ENCODE measurements around the gene CLCN2.
A peak's percentile ranks its signal among the peaks of the same experiment; 100 is the strongest.
"Not testable (repeated sequence)": the region's sequence is repeated elsewhere in the genome, so short reads cannot be mapped to it uniquely, and the experiment has no call there.

CLCN2 gene

DNA sequence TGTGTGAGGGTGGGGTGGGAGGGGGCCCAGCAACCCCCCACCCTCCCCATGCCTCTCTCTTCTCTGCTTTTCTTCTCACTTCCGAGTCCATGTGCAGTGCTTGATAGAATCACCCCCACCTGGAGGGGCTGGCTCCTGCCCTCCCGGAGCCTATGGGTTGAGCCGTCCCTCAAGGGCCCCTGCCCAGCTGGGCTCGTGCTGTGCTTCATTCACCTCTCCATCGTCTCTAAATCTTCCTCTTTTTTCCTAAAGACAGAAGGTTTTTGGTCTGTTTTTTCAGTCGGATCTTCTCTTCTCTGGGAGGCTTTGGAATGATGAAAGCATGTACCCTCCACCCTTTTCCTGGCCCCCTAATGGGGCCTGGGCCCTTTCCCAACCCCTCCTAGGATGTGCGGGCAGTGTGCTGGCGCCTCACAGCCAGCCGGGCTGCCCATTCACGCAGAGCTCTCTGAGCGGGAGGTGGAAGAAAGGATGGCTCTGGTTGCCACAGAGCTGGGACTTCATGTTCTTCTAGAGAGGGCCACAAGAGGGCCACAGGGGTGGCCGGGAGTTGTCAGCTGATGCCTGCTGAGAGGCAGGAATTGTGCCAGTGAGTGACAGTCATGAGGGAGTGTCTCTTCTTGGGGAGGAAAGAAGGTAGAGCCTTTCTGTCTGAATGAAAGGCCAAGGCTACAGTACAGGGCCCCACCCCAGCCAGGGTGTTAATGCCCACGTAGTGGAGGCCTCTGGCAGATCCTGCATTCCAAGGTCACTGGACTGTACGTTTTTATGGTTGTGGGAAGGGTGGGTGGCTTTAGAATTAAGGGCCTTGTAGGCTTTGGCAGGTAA, 15.9 kb downstream of the CLCN2 start:
- Histone ChIP-seq H3K27me3 (ENCODE audit: control insufficient read depth, insufficient read depth, low read length) (no peaks in the 10 kb centered on the region), H3K9me3 (ENCODE audit: control insufficient read depth, insufficient read depth, low read length) (no peaks in the 10 kb centered on the region), H3K36me3 (ENCODE audit: control insufficient read depth, insufficient read depth, low read length) (peaks cover 12% of the 10 kb centered on the region), H3K4me3 (ENCODE audit: low read depth, low read length) (no peak overlapping the region), H3K4me1 (ENCODE audit: control insufficient read depth, insufficient read depth, low read length) (peaks cover 2% of the 10 kb centered on the region), H3K9ac (ENCODE audit: low read depth, low read length) (no peak overlapping the region)

- no peak overlapping the region for H3K9ac ChIP-seq (ENCODE audit: low read depth, low read length)
- no peaks in the 10 kb centered on the region for H3K9me3 ChIP-seq (ENCODE audit: control insufficient read depth, insufficient read depth, low read length)
- H3K4me1 ChIP-seq (ENCODE audit: control insufficient read depth, insufficient read depth, low read length), result peaks cover 2% of the 10 kb centered on the region
- H3K36me3 ChIP-seq (ENCODE audit: control insufficient read depth, insufficient read depth, low read length), result peaks cover 12% of the 10 kb centered on the region
- H3K4me3 ChIP-seq (ENCODE audit: low read depth, low read length), result no peak overlapping the region
- no peaks in the 10 kb centered on the region for H3K27me3 ChIP-seq (ENCODE audit: control insufficient read depth, insufficient read depth, low read length)
Measured at GRCh38 chr3:184344579-184345316, 16.7 kb downstream of the CLCN2 start.

DNA sequence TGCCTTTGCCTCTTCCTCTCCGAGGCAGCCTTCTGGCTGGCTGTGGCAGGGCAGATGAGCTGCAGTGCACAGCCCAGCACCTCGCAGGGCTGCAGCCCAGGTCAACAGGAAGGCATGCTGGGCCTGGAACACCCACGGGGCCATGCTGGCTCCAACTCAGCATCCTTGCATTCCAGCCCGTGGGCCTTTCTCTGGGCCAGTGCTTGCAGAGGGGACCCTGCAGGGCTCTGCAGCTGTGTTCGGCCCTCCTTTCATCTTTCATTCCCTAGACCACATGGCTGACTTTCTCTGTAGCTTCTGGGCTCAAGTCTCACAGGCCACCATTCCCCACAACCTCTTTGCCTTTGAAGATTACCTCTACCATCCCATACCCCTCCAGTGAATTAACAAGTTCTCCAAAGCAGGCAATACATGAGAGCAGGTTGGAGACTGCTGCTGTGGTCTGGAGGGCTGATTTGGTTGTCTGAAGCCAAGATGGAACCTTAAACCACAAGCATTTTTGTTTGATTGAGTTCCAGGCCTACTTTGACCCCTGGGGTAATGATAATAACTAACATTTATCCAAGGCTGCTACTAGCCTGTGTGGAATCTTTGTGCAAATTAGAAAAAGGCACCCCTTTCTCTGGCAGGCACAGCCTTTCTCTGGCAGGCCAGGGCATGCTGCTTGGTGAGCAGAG, 18.1 kb downstream of the CLCN2 start:
- Histone ChIP-seq H3K4me1 (ENCODE audit: control insufficient read depth, insufficient read depth, low read length) (peaks cover 2% of the 10 kb centered on the region), H3K36me3 (ENCODE audit: control insufficient read depth, insufficient read depth, low read length) (peaks cover 12% of the 10 kb centered on the region), H3K9ac (ENCODE audit: low read depth, low read length) (no peak overlapping the region), H3K9me3 (ENCODE audit: control insufficient read depth, insufficient read depth, low read length) (no peaks in the 10 kb centered on the region), H3K4me3 (ENCODE audit: low read depth, low read length) (no peak overlapping the region), H3K27me3 (ENCODE audit: control insufficient read depth, insufficient read depth, low read length) (no peaks in the 10 kb centered on the region)

DNA sequence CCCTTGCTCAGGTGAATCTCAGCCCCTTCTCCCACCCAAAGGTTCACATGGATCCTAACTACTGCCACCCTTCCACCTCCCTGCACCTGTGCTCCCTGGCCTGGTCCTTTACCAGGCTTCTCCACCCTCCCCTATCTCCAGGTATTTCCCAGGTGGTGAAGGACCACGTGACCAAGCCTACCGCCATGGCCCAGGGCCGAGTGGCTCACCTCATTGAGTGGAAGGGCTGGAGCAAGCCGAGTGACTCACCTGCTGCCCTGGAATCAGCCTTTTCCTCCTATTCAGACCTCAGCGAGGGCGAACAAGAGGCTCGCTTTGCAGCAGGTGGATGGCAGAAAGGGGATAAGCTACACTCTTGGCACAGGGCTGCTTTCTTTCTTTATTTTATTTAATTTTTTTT, 19.5 kb downstream of the CLCN2 start:
- Histone ChIP-seq H3K4me1 (ENCODE audit: control insufficient read depth, insufficient read depth, low read length) (peaks cover 4% of the 10 kb centered on the region), H3K27me3 (ENCODE audit: control insufficient read depth, insufficient read depth, low read length) (no peaks in the 10 kb centered on the region), H3K4me3 (ENCODE audit: low read depth, low read length) (no peak overlapping the region), H3K9ac (ENCODE audit: low read depth, low read length) (no peak overlapping the region), H3K36me3 (ENCODE audit: control insufficient read depth, insufficient read depth, low read length) (peaks cover 12% of the 10 kb centered on the region), H3K9me3 (ENCODE audit: control insufficient read depth, insufficient read depth, low read length) (no peaks in the 10 kb centered on the region)

DNA sequence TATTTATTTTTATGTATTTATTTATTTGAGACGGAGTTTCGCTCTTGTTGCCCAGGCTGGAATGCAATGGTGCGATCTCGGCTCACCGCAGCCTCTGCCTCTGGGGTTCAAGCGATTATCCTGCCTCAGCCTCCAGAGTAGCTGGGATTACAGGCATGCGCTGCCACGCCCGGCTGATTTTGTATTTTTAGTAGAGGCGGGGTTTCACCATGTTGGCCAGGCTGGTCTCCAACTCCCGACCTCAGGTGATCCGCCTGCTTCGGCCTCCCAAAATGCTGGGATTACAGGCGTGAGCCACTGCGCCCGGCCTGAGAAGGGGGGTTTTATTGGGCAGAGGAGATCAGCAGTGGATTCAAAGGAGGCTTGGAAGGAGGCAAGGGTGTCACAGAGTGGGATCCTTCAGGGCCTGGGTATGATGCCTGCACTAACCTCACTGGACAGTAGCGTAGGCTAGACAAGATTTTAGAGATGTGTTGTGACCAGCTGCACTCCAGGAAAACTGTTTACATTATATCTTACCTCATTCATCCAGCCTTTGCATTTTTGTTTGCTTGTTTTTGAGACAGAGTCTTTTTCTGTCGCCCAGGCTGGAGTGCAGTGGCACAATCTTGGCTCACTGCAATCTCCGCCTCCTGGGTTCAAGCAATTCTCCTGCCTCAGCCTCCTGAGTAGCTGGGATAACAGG, 21.8 kb downstream of the CLCN2 start:
- H3K27me3 ChIP-seq (ENCODE audit: control insufficient read depth, insufficient read depth, low read length); H3K9me3 ChIP-seq (ENCODE audit: control insufficient read depth, insufficient read depth, low read length); H3K4me3 ChIP-seq (ENCODE audit: low read depth, low read length); H3K4me1 ChIP-seq (ENCODE audit: control insufficient read depth, insufficient read depth, low read length); H3K9ac ChIP-seq (ENCODE audit: low read depth, low read length): not testable (repeated sequence)
- peaks cover 12% of the 10 kb centered on the region for H3K36me3 ChIP-seq (ENCODE audit: control insufficient read depth, insufficient read depth, low read length)

DNA sequence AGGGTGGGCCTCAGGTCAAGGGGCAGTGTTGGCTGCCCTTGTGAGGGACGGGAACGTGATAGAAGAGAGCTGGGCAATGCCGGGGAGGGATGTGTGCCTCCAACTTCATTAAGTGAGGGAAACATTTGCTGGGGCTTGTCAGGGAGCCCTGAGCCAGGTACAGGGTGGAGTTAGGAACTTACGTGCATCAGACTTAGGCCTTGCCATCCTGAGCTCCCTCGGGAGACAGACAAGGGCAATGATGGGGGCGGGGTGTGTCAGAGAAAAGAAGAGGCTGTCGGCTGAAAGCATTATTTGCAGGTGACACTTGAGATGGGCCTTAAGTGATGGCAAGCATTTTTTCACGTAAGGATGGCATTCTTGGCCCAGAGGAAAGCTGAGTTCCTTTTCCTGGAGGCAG, 22.4 kb downstream of the CLCN2 start:
- Histone ChIP-seq H3K4me1 (ENCODE audit: control insufficient read depth, insufficient read depth, low read length) (peaks cover 4% of the 10 kb centered on the region), H3K9ac (ENCODE audit: low read depth, low read length) (no peak overlapping the region), H3K4me3 (ENCODE audit: low read depth, low read length) (peak overlapping the region; percentile 60), H3K9me3 (ENCODE audit: control insufficient read depth, insufficient read depth, low read length) (no peaks in the 10 kb centered on the region), H3K36me3 (ENCODE audit: control insufficient read depth, insufficient read depth, low read length) (peaks cover 15% of the 10 kb centered on the region), H3K27me3 (ENCODE audit: control insufficient read depth, insufficient read depth, low read length) (no peaks in the 10 kb centered on the region)

GRCh38 chr3:184338511-184338945, 22.9 kb downstream of the CLCN2 start:
- Histone ChIP-seq H3K9ac (ENCODE audit: low read depth, low read length) (no peak overlapping the region), H3K4me3 (ENCODE audit: low read depth, low read length) (peak overlapping the region; percentile 60), H3K9me3 (ENCODE audit: control insufficient read depth, insufficient read depth, low read length) (no peaks in the 10 kb centered on the region), H3K36me3 (ENCODE audit: control insufficient read depth, insufficient read depth, low read length) (peaks cover 19% of the 10 kb centered on the region), H3K4me1 (ENCODE audit: control insufficient read depth, insufficient read depth, low read length) (peaks cover 4% of the 10 kb centered on the region), H3K27me3 (ENCODE audit: control insufficient read depth, insufficient read depth, low read length) (no peaks in the 10 kb centered on the region)

DNA sequence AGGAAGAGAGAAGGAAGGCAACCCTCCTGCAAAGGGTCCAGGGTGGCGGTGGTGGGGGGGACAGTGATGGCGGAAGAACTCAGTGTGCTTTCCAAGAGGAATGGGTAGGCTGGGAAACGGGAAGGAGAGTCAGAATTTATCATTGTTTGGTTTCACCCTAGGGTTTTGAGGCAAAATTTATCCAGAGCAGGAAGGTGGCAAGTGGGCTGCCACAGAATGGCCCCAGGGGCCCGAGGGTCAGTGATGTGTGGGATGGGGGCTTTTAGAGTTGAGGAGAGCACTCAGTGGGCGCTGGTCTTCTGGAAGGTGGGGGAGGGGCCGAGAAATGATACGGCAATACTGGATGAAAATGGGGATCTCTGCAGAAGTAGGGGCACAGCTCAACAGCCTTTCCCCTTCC, 23.4 kb downstream of the CLCN2 start:
- Histone ChIP-seq H3K27me3 (ENCODE audit: control insufficient read depth, insufficient read depth, low read length) (no peaks in the 10 kb centered on the region), H3K4me1 (ENCODE audit: control insufficient read depth, insufficient read depth, low read length) (peaks cover 4% of the 10 kb centered on the region), H3K4me3 (ENCODE audit: low read depth, low read length) (peak overlapping the region; percentile 60), H3K9ac (ENCODE audit: low read depth, low read length) (no peak overlapping the region), H3K36me3 (ENCODE audit: control insufficient read depth, insufficient read depth, low read length) (peaks cover 24% of the 10 kb centered on the region), H3K9me3 (ENCODE audit: control insufficient read depth, insufficient read depth, low read length) (no peaks in the 10 kb centered on the region)

DNA sequence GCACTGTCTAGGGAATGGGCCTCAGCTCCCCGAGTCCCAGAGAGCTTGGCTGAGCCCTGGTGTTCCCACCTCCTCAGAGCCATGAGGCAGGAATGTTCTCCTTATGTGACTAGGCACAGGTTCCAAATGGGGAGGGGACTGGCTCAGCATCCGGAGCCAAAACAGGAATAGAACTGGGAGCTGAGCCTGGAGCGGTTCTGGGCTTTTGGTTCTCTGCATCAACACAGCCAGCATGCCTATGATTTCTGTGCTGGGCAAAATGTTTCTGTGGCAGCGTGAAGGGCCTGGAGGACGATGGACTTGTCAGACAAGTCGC, 24.0 kb downstream of the CLCN2 start, which contains the start of gene FAM131A:
Gene FAM131A (plus strand): TSS at position 202 of the 316 bp plus-strand sequence. CDS start 31 bp downstream, at position 233.
- H3K4me3 ChIP-seq (ENCODE audit: low read depth, low read length), result peak within 1 kb of the TSS; percentile 83
- H3K9ac ChIP-seq (ENCODE audit: low read depth, low read length), result peak within 1 kb of the TSS; percentile 76
- H3K4me1 ChIP-seq (ENCODE audit: control insufficient read depth, insufficient read depth, low read length), result peaks cover 4% of the 10 kb centered on the region
- H3K36me3 ChIP-seq (ENCODE audit: control insufficient read depth, insufficient read depth, low read length), result peaks cover 26% of the 10 kb centered on the region
- H3K9me3 ChIP-seq (ENCODE audit: control insufficient read depth, insufficient read depth, low read length), result no peaks in the 10 kb centered on the region
- no peaks in the 10 kb centered on the region for H3K27me3 ChIP-seq (ENCODE audit: control insufficient read depth, insufficient read depth, low read length)

DNA sequence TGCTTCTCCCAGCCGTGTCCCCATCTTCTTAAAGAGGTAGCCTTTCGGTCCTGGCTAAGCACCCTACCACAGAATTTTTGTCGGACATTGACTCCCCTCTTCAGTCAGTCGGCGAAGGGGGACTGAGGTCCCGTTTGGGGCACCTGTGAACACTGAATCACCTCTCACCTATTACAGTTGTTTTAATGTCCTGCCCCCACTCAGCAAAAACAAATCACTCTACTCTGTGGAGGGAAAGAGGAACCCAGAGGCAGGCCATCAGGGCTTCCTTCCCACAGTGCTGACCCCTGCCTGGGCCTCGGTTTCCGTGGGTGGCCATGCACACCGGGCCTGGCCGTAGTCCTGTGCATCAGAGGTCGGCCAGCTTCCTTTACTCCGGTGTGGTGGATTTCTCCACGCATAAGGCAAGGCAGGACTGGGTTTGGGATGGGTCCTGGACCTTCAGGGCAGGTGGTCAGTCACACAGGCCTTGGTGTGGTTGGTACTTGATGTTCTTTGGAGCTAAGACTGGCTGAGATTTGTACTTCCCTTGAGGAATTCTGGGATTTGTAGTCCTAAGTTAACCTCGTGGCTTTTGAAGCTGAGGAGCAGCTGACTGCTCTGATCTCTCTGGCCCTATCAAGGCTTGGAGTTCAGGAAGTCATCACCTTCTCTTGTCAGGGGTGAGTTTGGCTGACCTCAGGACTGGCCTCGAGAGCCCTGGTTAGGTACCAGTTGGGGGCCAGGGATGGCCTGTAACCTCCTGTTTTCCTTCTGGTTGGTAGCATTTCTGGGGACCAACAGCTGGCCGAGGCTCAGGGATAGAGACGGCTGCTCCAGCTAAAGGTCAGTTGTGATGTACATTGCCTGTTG, 24.6 kb downstream of the CLCN2 start:
- no peaks in the 10 kb centered on the region for H3K9me3 ChIP-seq (ENCODE audit: control insufficient read depth, insufficient read depth, low read length)
- H3K36me3 ChIP-seq (ENCODE audit: control insufficient read depth, insufficient read depth, low read length), result peaks cover 32% of the 10 kb centered on the region
- peak overlapping the region; percentile 83 for H3K4me3 ChIP-seq (ENCODE audit: low read depth, low read length)
- peaks cover 4% of the 10 kb centered on the region for H3K4me1 ChIP-seq (ENCODE audit: control insufficient read depth, insufficient read depth, low read length)
- peak overlapping the region; percentile 76 for H3K9ac ChIP-seq (ENCODE audit: low read depth, low read length)
- H3K27me3 ChIP-seq (ENCODE audit: control insufficient read depth, insufficient read depth, low read length), result no peaks in the 10 kb centered on the region

Measured in iPS-15b (cell line).